VCaP (cell line): ENCODE measurements around the gene OGFOD3.
A peak's percentile ranks its signal among the peaks of the same experiment; 100 is the strongest.

Experiments
- H3K27ac ChIP-seq: fragments of 450-650 bp; 2 replicates; pipeline ENCODE4 v1.5.1; 2017
- TF ChIP-seq, protein P1 (sequence below): fragments of 450-650 bp; conservative IDR thresholded peaks from 2 replicates; pipeline ENCODE4 v1.5.1; 2017; ENCODE audit warnings: mild to moderate bottlenecking, moderate library complexity

The OGFOD3 gene

DNA sequence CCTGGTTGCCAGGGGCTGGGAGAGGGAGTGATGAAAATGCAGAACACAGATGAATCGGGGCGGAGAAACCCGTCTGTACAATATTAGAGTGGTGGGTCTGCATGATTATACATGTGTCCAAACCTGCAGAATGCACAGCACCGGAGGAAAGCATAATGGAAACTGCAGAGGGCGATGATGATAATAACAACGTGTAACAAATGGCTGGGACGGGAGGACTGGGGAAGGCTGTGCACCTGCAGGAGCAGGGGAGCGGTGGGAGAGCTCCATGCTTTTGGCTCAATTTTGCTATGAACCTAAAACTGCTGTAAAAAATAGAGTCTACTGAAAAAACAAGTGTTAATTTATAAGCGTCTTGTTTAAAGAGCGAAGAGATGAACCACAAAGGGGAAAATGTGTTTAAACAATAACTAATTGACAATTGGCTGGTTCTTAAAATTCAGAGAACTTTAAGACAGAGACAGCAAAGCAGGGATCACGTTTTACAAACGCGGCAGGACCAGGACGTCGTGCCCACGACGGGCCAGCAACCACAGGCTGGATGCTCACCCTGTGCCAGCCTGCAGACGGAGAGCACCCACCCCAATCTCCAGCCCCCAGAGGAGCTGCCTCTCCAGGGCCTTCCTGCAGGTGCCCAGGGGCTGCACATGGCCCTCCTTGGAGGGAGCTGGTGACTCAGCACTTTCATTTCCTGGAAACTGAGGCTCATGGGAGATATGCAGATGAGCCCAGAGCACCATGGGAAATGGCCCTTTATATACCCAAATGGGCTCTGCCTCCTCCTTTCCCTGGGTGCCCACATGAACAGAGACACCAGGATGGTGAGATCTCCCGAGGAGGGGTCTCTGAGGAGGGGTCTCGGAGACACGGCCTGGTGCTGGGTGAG lies 59.7 kb downstream of the OGFOD3 start, which contains the start of gene TEX19:
TSS of gene TEX19 (plus strand) at position 783 of the 886 bp plus-strand sequence. CDS start 2,904 bp downstream, outside the sequence.
- TF ChIP-seq, protein P1, sequence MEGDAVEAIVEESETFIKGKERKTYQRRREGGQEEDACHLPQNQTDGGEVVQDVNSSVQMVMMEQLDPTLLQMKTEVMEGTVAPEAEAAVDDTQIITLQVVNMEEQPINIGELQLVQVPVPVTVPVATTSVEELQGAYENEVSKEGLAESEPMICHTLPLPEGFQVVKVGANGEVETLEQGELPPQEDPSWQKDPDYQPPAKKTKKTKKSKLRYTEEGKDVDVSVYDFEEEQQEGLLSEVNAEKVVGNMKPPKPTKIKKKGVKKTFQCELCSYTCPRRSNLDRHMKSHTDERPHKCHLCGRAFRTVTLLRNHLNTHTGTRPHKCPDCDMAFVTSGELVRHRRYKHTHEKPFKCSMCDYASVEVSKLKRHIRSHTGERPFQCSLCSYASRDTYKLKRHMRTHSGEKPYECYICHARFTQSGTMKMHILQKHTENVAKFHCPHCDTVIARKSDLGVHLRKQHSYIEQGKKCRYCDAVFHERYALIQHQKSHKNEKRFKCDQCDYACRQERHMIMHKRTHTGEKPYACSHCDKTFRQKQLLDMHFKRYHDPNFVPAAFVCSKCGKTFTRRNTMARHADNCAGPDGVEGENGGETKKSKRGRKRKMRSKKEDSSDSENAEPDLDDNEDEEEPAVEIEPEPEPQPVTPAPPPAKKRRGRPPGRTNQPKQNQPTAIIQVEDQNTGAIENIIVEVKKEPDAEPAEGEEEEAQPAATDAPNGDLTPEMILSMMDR = peak; percentile 38
- H3K27ac ChIP-seq = peak within 1 kb of the TSS; percentile 29; the same call in 1 of the 2 replicates

DNA sequence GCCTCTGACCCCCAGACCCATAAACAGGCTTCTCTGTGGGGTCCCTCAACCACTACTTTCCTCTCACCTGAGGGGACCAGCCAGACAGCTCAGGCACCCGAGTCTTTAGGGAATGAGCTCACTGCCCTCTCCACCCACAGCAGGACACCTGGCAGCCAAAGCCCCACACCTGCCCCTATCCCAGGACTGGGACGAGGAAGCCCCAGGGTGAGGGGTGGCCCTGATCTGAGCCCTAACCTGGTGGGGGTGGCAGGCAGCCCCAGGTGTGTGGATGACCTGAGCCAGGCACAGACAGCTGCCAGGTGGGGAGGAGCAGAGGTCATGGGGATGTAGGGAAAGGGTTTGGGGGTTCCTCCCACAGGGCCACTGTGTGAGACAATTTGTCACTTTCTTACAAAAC lies 61.0 kb downstream of the OGFOD3 start:
- no peak overlapping the region for H3K27ac ChIP-seq
- TF ChIP-seq, protein P1 = no peak

DNA sequence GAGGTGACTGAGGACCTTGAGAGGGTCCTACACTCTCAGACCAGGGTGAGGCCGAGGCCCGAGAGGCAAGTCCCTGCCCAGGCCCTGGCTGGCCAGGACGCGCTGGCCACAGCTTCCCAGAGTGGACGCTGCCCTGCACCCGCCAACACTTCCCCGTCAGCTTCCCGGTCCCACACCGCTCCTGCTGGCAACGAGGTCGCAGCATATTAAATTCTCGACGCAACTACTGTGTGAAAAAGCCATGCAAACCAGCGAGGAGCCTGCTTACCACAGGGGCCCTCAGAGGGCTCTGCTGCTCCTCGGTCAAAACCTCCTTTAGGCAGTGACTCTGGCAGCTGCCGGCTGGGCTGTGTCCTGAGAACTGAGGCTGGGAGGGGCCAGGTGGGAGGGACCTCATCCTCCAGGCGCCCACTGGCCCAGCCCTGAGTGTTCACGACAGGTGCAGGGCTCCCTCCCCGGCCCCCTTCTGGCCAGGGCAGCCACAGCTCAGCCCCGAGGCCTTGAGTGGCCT lies 61.5 kb downstream of the OGFOD3 start:
- peak overlapping the region; percentile 50; the same call in 1 of the 2 replicates for H3K27ac ChIP-seq
- TF ChIP-seq, protein P1 = no peak

DNA sequence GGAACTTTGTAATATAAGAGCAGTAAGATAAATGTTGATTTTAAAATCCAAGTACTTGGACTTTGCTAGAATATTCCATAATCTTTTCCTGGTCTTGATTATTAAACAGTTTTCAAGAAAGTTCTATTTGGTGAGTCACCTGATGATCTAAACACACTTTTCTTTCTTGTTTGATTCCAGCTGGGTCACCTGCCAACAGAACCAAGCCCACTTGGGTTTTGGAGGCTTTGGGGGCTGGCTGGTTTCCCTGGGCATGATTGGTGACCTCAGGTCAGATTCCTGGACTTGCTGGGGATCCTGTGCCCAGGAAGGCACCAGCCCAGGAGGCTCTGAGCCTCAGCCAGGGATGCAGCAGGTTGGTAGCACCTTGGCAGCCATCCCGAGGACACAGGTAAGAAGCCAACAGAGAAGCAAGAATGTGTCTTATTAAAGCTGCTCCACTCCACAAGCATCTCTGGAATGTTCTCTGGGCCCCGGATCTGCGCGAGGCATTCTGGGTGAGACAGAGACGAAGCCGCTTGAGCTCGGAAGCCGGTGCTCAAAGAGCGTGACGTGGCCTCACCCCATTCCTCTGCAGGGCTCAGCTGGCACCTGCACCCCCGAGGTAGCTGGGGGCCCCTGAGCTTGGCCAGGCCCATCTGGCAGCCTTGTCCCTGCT lies 62.5 kb downstream of the OGFOD3 start:
- peak overlapping the region; percentile 50 for H3K27ac ChIP-seq
- TF ChIP-seq, protein P1 = no peak

DNA sequence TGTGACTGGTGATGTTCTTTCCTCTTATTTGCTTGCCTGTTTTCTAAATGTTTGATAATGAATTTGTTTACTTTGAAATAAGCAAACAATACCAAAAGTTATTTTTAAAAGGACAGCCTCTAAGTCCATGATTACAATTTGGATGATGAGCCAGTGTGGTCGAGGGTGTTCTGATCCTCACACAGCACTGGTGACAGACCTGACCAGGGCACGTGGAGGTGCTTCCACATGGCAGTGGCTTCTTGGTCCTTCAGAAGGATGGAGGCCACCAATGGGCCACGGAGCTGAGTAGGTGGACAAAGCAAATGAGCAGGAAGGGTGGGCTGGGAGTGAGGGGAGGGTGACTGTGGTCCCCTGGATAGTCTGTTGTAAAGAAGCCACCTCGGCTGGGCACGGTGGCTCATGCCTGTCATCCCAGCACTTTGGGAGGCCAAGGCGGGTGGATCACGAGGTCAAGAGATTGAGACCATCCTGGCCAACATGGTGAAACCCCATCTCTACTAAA lies 63.5 kb downstream of the OGFOD3 start:
- TF ChIP-seq, protein P1 = no peak
- peak overlapping the region; percentile 50 for H3K27ac ChIP-seq

DNA sequence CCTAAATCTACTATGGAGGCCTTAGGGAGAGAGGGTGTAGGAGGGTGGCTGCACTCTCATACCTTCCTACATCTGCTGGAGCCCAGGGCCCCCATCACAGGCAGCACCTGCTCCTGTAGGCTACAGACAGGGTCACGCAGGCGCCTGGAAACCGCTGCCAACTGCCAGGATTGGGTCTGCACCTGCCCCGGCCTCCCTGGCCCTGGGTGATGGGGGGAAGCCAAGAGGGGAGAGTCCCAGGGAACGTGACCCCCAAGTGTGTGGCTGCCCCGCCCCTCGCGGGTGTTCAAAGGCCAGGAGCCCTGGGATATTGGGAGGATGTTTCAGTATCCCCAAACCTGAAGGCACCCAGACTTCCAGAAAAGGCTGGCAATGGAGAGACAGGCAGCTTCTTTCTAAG lies 64.9 kb downstream of the OGFOD3 start:
- no peak overlapping the region for H3K27ac ChIP-seq
- TF ChIP-seq, protein P1 = no peak
